ENCODE results near the gene KNSTRN. TPM values are rescaled to one million over a fixed set of nuclear protein-coding genes. Genes with fewer than 3 reads are reported as not detected.
A peak's percentile ranks its signal among the peaks of the same experiment; 100 is the strongest.

Gene KNSTRN
- total and polyA plus RNA-seq, 2 of the 4 experiments (the other 2 are of a cell fraction), result 33.1 to 73.5 TPM

- no peak for TF ChIP-seq MAZ (IDR thresholded peaks at IDR 0.05; ENCODE audit: borderline replicate concordance, low read depth, low read length)
Measured at GRCh38 chr15:40389824-40390595, 7.5 kb downstream of the KNSTRN start (continued).

GRCh38 chr15:40392986-40393948 is 10.7 kb downstream of the KNSTRN start:
- CTCF ChIA-PET, result no interaction called here
- no CpG with 5 or more reads among the region's 4 CpGs for WGBS, 2 experiments (ENCODE audit: extremely low coverage in 2 of 2, insufficient read length in 1 of 2)
- no peak overlapping the region for H3K9ac ChIP-seq (ENCODE audit: low read depth, low read length)

More at GRCh38 chr15:40392986-40393948, 10.7 kb downstream of the KNSTRN start:
- no peak overlapping the region for H2AFZ ChIP-seq (replicated peaks; ENCODE audit: low read length, poor library complexity)
- DNase-seq (peak; percentile 65), ATAC-seq (ENCODE audit: low read depth) (peak; percentile 35; the same call in 1 of the 2 replicates)
- intact Hi-C loops (cut with micrococcal nuclease), result no loop called here
- in situ Hi-C loops (cut with MboI; ENCODE audit: low sequenced_read_pairs), result no loop called here
- dilution Hi-C loops (cut with HindIII; ENCODE audit: low sequenced_read_pairs, unreplicated experiment), result no loop called here
- no peak overlapping the region for H2AK5ac ChIP-seq (ENCODE audit: low read depth, low read length)
- POLR2A ChIA-PET (ENCODE audit: unreplicated experiment), result no interaction called here
- no peak overlapping the region for H2BK20ac ChIP-seq (ENCODE audit: low read depth, low read length)
- no peak overlapping the region for H4K5ac ChIP-seq (ENCODE audit: low read depth, low read length)
- no peak overlapping the region for H3K4me3 ChIP-seq (ENCODE audit: insufficient read depth, low read depth, low read length)
- no peaks in the 10 kb centered on the region for H3K9me3 ChIP-seq (ENCODE audit: control insufficient read depth, insufficient read depth, low read length)
- no peak overlapping the region for H3K27ac ChIP-seq (ENCODE audit: insufficient read depth, low read length)
- H3K4me1 ChIP-seq (ENCODE audit: control insufficient read depth, insufficient read depth, low read length), result no peaks in the 10 kb centered on the region; the same call in 1 of the 2 replicates
- no peak overlapping the region for H2BK15ac ChIP-seq (ENCODE audit: low read depth, low read length)
- no peak overlapping the region for H3K56ac ChIP-seq (ENCODE audit: extremely low read depth, insufficient read depth, low read length)
- H3K23ac ChIP-seq (ENCODE audit: low read depth, low read length), result no peak overlapping the region
- no peak overlapping the region for H4K91ac ChIP-seq (ENCODE audit: insufficient read depth, low read depth, low read length)
- no peak overlapping the region for H4K8ac ChIP-seq (ENCODE audit: low read depth in 2 of 2, low read length in 2 of 2)
- H3K79me1 ChIP-seq (ENCODE audit: low read depth in 1 of 2, low read length in 2 of 2), result peaks cover 3 to 6% of the 10 kb centered on the region in 2 experiments; a peak in 1 of 4 replicates
- peaks cover 21% of the 10 kb centered on the region for H3K36me3 ChIP-seq (ENCODE audit: control insufficient read depth, insufficient read depth, low read length)
- no peaks in the 10 kb centered on the region for H4K20me1 ChIP-seq (ENCODE audit: insufficient read depth, low read length)
- H3K18ac ChIP-seq (ENCODE audit: low read depth, low read length), result no peak overlapping the region
- H2BK120ac ChIP-seq (ENCODE audit: low read depth, low read length), result no peak overlapping the region
- H3K4ac ChIP-seq (ENCODE audit: low read depth, low read length), result no peak overlapping the region
- no peak overlapping the region for H3K14ac ChIP-seq (replicated peaks; ENCODE audit: low read depth, low read length)
- no peaks in the 10 kb centered on the region for H3K27me3 ChIP-seq (ENCODE audit: control insufficient read depth, insufficient read depth, low read length)
- no peak overlapping the region for H2AK9ac ChIP-seq (replicated peaks; ENCODE audit: low read depth, low read length, poor library complexity)
- no peak overlapping the region for H2BK5ac ChIP-seq (ENCODE audit: low read depth, low read length, poor library complexity, severe bottlenecking)
- no peak overlapping the region for H3K4me2 ChIP-seq (ENCODE audit: low read depth, low read length)
- BruUV-seq (replicated peaks), result no TSS peak
- TF ChIP-seq MAFK (IDR thresholded peaks at IDR 0.05; ENCODE audit: low read depth, low read length) (peak; percentile 40), USF2 (IDR thresholded peaks at IDR 0.05; ENCODE audit: low read depth, low read length) (no peak), CEBPB (IDR thresholded peaks at IDR 0.05; ENCODE audit: low read depth, low read length) (peak; percentile 65)
- no peaks in the 10 kb centered on the region for H3K9me1 ChIP-seq (ENCODE audit: insufficient read depth, low read length)
